Measurements from ENCODE around the gene CFAP410. TPM values are rescaled to one million over a fixed set of nuclear protein-coding genes. Genes with fewer than 3 reads are reported as not detected.
"Not testable (repeated sequence)": the region's sequence is repeated elsewhere in the genome, so short reads cannot be mapped to it uniquely, and the experiment has no call there.

The CFAP410 gene
- total and polyA plus RNA-seq, 8 donors: 21.1 to 118 (median 32.8) TPM

DNA sequence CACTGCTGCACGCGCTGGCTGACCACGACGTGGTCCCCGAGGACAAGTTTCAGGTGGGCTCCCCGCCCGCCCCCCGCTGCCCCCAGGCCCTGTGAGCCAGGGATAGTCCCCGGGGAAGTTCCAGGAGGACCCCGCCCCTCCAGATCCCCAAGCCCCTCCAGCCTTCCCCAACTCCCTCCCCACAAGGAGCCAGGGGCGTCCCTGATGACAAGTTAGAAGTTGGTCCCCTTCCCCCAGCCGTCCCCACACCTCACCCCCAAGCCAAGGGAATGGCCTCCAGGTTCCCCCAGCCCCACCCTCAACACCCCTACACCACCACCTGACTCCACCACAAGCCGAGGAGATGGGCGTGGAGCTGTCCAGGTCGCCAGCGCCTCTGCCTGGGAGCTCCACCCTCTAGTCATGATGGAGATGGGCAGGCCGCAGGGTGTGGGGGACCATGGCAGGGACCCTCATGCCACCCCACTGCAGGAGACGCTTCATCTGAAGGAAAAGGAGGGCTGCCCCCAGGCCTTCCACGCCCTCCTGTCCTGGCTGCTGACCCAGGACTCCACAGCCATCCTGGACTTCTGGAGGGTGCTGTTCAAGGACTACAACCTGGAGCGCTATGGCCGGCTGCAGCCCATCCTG is 53.0 kb downstream of the CFAP410 start:
- WGBS, 5 donors: 45 to 80% (median 53%) methylated on average over 3 to 21 of the region's 21 CpGs
- H3K9me3 ChIP-seq: no peaks in the 10 kb centered on the region
- intact Hi-C loops (cut with DNase I; ENCODE audit: low total_unique reads): no loop called here
- TF ChIP-seq CTCF (IDR thresholded peaks at IDR 0.05): no peak
- no peak for TF ChIP-seq EP300 (IDR thresholded peaks at IDR 0.05)
- no peak for TF ChIP-seq POLR2A (IDR thresholded peaks at IDR 0.05)
- no peak for TF ChIP-seq POLR2AphosphoS5 (IDR thresholded peaks at IDR 0.05)
- H3K4me3 ChIP-seq: peak overlapping the region in 3 of 4 donors; percentile 8 to 25 (median 23)
- no peaks in the 10 kb centered on the region for H3K36me3 ChIP-seq
- H3K27ac ChIP-seq: no peak overlapping the region
- peaks cover 0 to 44% (median 21%) of the 10 kb centered on the region in 3 donors for H3K27me3 ChIP-seq
- peaks cover 4 to 11% (median 10%) of the 10 kb centered on the region in 4 donors for H3K4me1 ChIP-seq
- no peak for DNase-seq

GRCh38 chr21:44285138-44285992 is 53.8 kb downstream of the CFAP410 start, which contains the start of gene AIRE:
Gene AIRE, plus strand, starts transcription at chr21:44285876. Its CDS starts 131 bp downstream, at chr21:44286007.
- DNase-seq: peak in 1 of 2 donors; percentile 57
- 23 to 72% (median 33%) methylated on average over 9 to 56 of the region's 56 CpGs for WGBS, 5 donors
- H3K4me3 ChIP-seq: peak within 1 kb of the TSS in 3 of 4 donors; percentile 8 to 25 (median 23)
- peaks cover 4 to 11% (median 10%) of the 10 kb centered on the region in 4 donors for H3K4me1 ChIP-seq
- no peak for TF ChIP-seq POLR2AphosphoS5 (IDR thresholded peaks at IDR 0.05)
- TF ChIP-seq EP300 (IDR thresholded peaks at IDR 0.05): no peak
- no peak for TF ChIP-seq CTCF (IDR thresholded peaks at IDR 0.05)
- TF ChIP-seq POLR2A (IDR thresholded peaks at IDR 0.05): no peak
- no peaks in the 10 kb centered on the region for H3K9me3 ChIP-seq
- intact Hi-C loops (cut with DNase I; ENCODE audit: low total_unique reads): no loop called here
- no peak within 1 kb of the TSS for H3K27ac ChIP-seq
- H3K27me3 ChIP-seq: peaks cover 0 to 44% (median 21%) of the 10 kb centered on the region in 3 donors
- no peaks in the 10 kb centered on the region for H3K36me3 ChIP-seq

DNA sequence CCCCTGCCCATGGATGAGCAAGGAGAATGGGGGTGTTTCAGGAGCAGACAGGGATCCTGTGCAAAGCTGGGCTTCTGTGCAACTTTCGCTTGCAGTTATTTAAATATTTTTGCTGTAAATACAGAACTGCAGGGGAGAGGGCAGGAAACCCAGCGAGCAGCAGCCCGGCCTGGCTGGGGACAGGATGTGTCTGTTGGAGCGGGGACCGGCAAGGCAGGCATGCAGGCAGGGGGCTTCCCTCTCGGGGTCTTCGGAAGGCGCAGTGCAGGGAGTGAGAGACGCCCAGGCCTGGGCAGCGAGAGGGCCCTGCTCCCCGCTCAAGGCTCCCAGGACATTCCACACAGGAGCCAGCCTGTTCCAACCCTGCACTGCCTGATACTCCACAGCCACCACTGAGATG is 55.2 kb downstream of the CFAP410 start:
- H3K4me3 ChIP-seq: no peak overlapping the region

DNA sequence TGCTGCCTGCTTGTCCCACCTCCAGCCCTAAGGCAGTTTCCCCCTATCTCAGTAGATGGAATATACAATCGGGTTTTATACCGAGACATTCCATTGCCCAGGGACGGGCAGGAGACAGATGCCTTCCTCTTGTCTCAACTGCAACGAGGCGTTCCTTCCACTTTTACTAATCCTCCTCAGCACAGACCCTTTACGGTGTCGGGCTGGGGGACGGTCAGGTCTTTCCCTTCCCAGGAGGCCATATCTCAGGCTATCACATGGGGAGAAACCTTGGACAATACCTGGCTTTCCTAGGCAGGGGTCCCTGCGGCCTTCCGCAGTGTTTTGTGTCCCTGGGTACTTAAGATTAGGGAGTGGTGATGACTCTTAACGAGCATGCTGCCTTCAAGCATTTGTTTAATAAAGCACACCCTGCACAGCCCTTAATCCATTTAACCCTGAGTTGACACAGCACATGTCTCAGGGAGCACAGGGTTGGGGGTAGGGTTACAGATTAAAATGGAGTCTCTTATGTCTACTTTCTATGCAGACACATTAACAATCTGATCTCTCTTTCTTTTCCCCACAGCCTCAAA is 55.9 kb downstream of the CFAP410 start:
- H3K27ac ChIP-seq; intact Hi-C loops (cut with DNase I; ENCODE audit: low total_unique reads); DNase-seq; H3K9me3 ChIP-seq; H3K4me3 ChIP-seq; H3K36me3 ChIP-seq: not testable (repeated sequence)
- Histone ChIP-seq H3K27me3 (peaks cover 0 to 40% (median 21%) of the 10 kb centered on the region in 3 donors), H3K4me1 (peaks cover 4 to 11% (median 10%) of the 10 kb centered on the region in 4 donors)
- WGBS, 5 donors: 51 to 66% (median 55%) methylated on average over 9 to 11 of the region's 11 CpGs

More for the DNA sequence above, 55.2 kb downstream of the CFAP410 start:
- 66 to 82% (median 75%) methylated on average over 11 of the region's 11 CpGs for WGBS, 5 donors
- intact Hi-C loops (cut with DNase I; ENCODE audit: low total_unique reads): no loop called here
- H3K27ac ChIP-seq: no peak overlapping the region
- H3K4me1 ChIP-seq: peaks cover 4 to 11% (median 10%) of the 10 kb centered on the region in 4 donors
- peak in 1 of 2 donors; percentile 20 for DNase-seq
- no peaks in the 10 kb centered on the region for H3K36me3 ChIP-seq
- H3K9me3 ChIP-seq: no peaks in the 10 kb centered on the region
- peaks cover 0 to 44% (median 21%) of the 10 kb centered on the region in 3 donors for H3K27me3 ChIP-seq
- TF ChIP-seq POLR2AphosphoS5 (IDR thresholded peaks at IDR 0.05) (no peak), POLR2A (IDR thresholded peaks at IDR 0.05) (no peak), EP300 (IDR thresholded peaks at IDR 0.05) (no peak), CTCF (IDR thresholded peaks at IDR 0.05) (no peak)

Measured in stomach (tissue), 9 donors.